ENCODE measurements around the gene DNAJC22. TPM values are rescaled to one million over a fixed set of nuclear protein-coding genes. Genes with fewer than 3 reads are reported as not detected.

The DNAJC22 gene
- total RNA-seq, 4 donors from 2014 or later = 0.17 to 0.34 (median 0.26) TPM; not detected in 1

GRCh38 chr12:49365542-49365941 lies 18.9 kb downstream of the DNAJC22 start:
- Histone ChIP-seq H3K9me3 (no peaks in the 10 kb centered on the region), H3K4me3 (peak overlapping the region in 2 of 4 donors; percentile 72 to 82), H3K27ac (replicated peaks in 1 of 4) (peak overlapping the region in 3 of 4 donors; percentile 92 to 97 (median 97)), H3K27me3 (peaks cover 0 to 2% (median 0%) of the 10 kb centered on the region in 4 donors), H3K36me3 (no peaks in the 10 kb centered on the region), H3K4me1 (peaks cover 27 to 34% (median 29%) of the 10 kb centered on the region in 4 donors)
- intact Hi-C loops (cut with DNase I) = loop anchor here (10.0 kb wide), 1 partner anchor 259 kb away; the partner anchor contains the start of gene PRPF40B
- 83% methylated on average over 5 of the region's 5 CpGs for WGBS
- no peak for DNase-seq (ENCODE audit: extremely low spot score)
- TF ChIP-seq CTCF (IDR thresholded peaks at IDR 0.05) (no peak), EP300 (IDR thresholded peaks at IDR 0.05) (no peak), POLR2A (IDR thresholded peaks at IDR 0.05; ENCODE audit: low read depth) (no peak), POLR2AphosphoS5 (IDR thresholded peaks at IDR 0.05) (no peak)

- Histone ChIP-seq H3K27ac (replicated peaks in 1 of 4) (peak overlapping the region; percentile 92 to 97 (median 96)), H3K4me1 (peaks cover 27 to 34% (median 29%) of the 10 kb centered on the region in 4 donors), H3K36me3 (no peaks in the 10 kb centered on the region), H3K27me3 (no peaks in the 10 kb centered on the region), H3K4me3 (peak overlapping the region; percentile 72 to 88 (median 82)), H3K9me3 (no peaks in the 10 kb centered on the region)
- no peak for DNase-seq (ENCODE audit: extremely low spot score)
- WGBS = 11% methylated on average over 26 of the region's 38 CpGs
- intact Hi-C loops (cut with DNase I) = loop anchor here (10.0 kb wide), 1 partner anchor 259 kb away; the partner anchor contains the start of gene PRPF40B
- no peak for TF ChIP-seq EP300 (IDR thresholded peaks at IDR 0.05)
- no peak for TF ChIP-seq CTCF (IDR thresholded peaks at IDR 0.05)
- TF ChIP-seq POLR2AphosphoS5 (IDR thresholded peaks at IDR 0.05) = no peak
- TF ChIP-seq POLR2A (IDR thresholded peaks at IDR 0.05; ENCODE audit: low read depth) = no peak
Measured at GRCh38 chr12:49366096-49366651, 19.5 kb downstream of the DNAJC22 start.

- peak; percentile 97 for DNase-seq (ENCODE audit: extremely low spot score)
- WGBS = under 1% methylated on average over 43 of the region's 97 CpGs
Measured at GRCh38 chr12:49366652-49367380, 20.1 kb downstream of the DNAJC22 start.

More at GRCh38 chr12:49366652-49367380, 20.1 kb downstream of the DNAJC22 start:
- intact Hi-C loops (cut with DNase I) = loop anchor here (10.0 kb wide), 1 partner anchor 258 kb away; the partner anchor contains the start of gene PRPF40B
- H3K4me3 ChIP-seq = peak overlapping the region; percentile 72 to 88 (median 82)
- H3K9me3 ChIP-seq = no peaks in the 10 kb centered on the region
- H3K36me3 ChIP-seq = no peaks in the 10 kb centered on the region
- TF ChIP-seq POLR2AphosphoS5 (IDR thresholded peaks at IDR 0.05) (peak; percentile 73 to 77), EP300 (IDR thresholded peaks at IDR 0.05) (no peak), CTCF (IDR thresholded peaks at IDR 0.05) (peak; percentile 21 to 48 (median 23)), POLR2A (IDR thresholded peaks at IDR 0.05; ENCODE audit: low read depth) (no peak)
- peaks cover 27 to 34% (median 29%) of the 10 kb centered on the region in 4 donors for H3K4me1 ChIP-seq
- H3K27ac ChIP-seq (replicated peaks in 1 of 4) = peak overlapping the region; percentile 92 to 97 (median 96)
- no peaks in the 10 kb centered on the region for H3K27me3 ChIP-seq
